GM18499 (cell line): ENCODE measurements around the gene AKR1B1.
"Not testable (repeated sequence)": the region's sequence is repeated elsewhere in the genome, so short reads cannot be mapped to it uniquely, and the experiment has no call there.

ENCODE experiments used
- ATAC-seq: cut with Tn5 transposase; IDR thresholded peaks from one replicate; pipeline ENCODE4 v1.9.1; 2021; ENCODE audit warnings: moderate number of reproducible peaks; ENCODE audit not compliant: insufficient read depth, unreplicated experiment

The AKR1B1 gene

GRCh38 chr7:134458806-134459698, at the start of gene AKR1B1:
TSS of gene AKR1B1 (minus strand) at chr7:134459100. CDS start at chr7:134459062, 38 bp downstream.
- ATAC-seq, result peak; percentile 82

GRCh38 chr7:134505856-134506255, 47.0 kb upstream of the AKR1B1 start:
- ATAC-seq, result no peak

- ATAC-seq, result no peak
These were observed 45.8 kb upstream of the AKR1B1 start for GRCh38 chr7:134504660-134505164.

GRCh38 chr7:134502463-134503371, 43.8 kb upstream of the AKR1B1 start:
- no peak for ATAC-seq

- no peak for ATAC-seq
These were observed 42.1 kb upstream of the AKR1B1 start for GRCh38 chr7:134500982-134501381.

GRCh38 chr7:134500406-134500805, 41.5 kb upstream of the AKR1B1 start:
- no peak for ATAC-seq

- no peak for ATAC-seq
These were observed 36.6 kb upstream of the AKR1B1 start for GRCh38 chr7:134495546-134495945.

- ATAC-seq, result no peak
These were observed 34.2 kb upstream of the AKR1B1 start for GRCh38 chr7:134493091-134493490.

GRCh38 chr7:134487721-134488120, 28.8 kb upstream of the AKR1B1 start:
- not testable (repeated sequence) for ATAC-seq

- ATAC-seq, result no peak
These were observed 26.3 kb upstream of the AKR1B1 start for GRCh38 chr7:134485203-134485602.

GRCh38 chr7:134483296-134483695, 24.4 kb upstream of the AKR1B1 start:
- no peak for ATAC-seq

- no peak for ATAC-seq
These were observed 24.0 kb upstream of the AKR1B1 start for GRCh38 chr7:134482858-134483257.

- ATAC-seq, result no peak
These were observed 22.3 kb upstream of the AKR1B1 start for GRCh38 chr7:134481167-134481566.

- no peak for ATAC-seq
These were observed 21.8 kb upstream of the AKR1B1 start for GRCh38 chr7:134480730-134481129.

- no peak for ATAC-seq
These were observed 21.3 kb upstream of the AKR1B1 start for GRCh38 chr7:134480202-134480601.

- no peak for ATAC-seq
These were observed 19.8 kb upstream of the AKR1B1 start for GRCh38 chr7:134478707-134479106.

GRCh38 chr7:134477954-134478353, 19.1 kb upstream of the AKR1B1 start:
- ATAC-seq, result no peak

- no peak for ATAC-seq
These were observed 17.1 kb upstream of the AKR1B1 start for GRCh38 chr7:134476044-134476443.

GRCh38 chr7:134474828-134475227, 15.9 kb upstream of the AKR1B1 start:
- ATAC-seq, result no peak

GRCh38 chr7:134473861-134474291, 15.0 kb upstream of the AKR1B1 start:
- no peak for ATAC-seq
